GM12878 (cell line): ENCODE data around the gene C11orf65. TPM values are rescaled to one million over a fixed set of nuclear protein-coding genes. Genes with fewer than 3 reads are reported as not detected.

Experiments used
- polyA plus RNA-seq, 11 experiments: library from polyadenylated mRNA; depleted of rRNA in 4 of 11; unstranded in 6 of 11; stranded (reverse) in 5 of 11; fragments of >200 nt; fragmentation: Nextera tagmentation in 4 of 11; fragmentation: Illumina TruSeq in 1 of 11; extraction: Ambion mirVana in 4 of 11; extraction: Trizol in 1 of 11; gene quantifications; 1 replicate in 1 of 11; 2 replicates in 10 of 11; pipeline versions ENCODE4 v1.2.1 to v1.2.3, GENCODE V29; 2011 to 2016; ENCODE audit warnings: inconsistent platforms in 2 of 11, missing spikeins in 2 of 11, low read depth in 1 of 11
- total RNA-seq, 4 experiments: library from RNA; depleted of rRNA in 3 of 4; stranded (reverse); fragments of >200 nt in 3 of 4; fragmentation: Illumina TruSeq in 1 of 4; extraction: Trizol in 1 of 4; gene quantifications; 2 replicates each; pipeline versions ENCODE4 v1.2.1 to v1.2.3, GENCODE V29; 2013 to 2021

The C11orf65 gene
- total and polyA plus RNA-seq, 10 of the 15 experiments (the other 5 are each of a cell fraction or from before 2014, with no cell fraction given), result 0.71 to 2.0 (median 1.2) TPM

Other genes with a start within 250 kb of the C11orf65 start
- gene NPAT, start 244.9 kb downstream of the C11orf65 start, total RNA-seq (2014; rRNA removed), result 17.9 and 19.9 TPM in 2 replicates
- gene NPAT, start 244.9 kb downstream of the C11orf65 start, total RNA-seq (2014; rRNA removed; fragmentation: Illumina TruSeq; extraction: Trizol), result 31.6 and 32.8 TPM in 2 replicates
- gene NPAT, start 244.9 kb downstream of the C11orf65 start, total RNA-seq (2021), result 21.1 and 22.7 TPM in 2 replicates
- 19.4 and 27.1 TPM in 2 replicates for gene NPAT, start 244.9 kb downstream of the C11orf65 start, polyA plus RNA-seq (2011; rRNA removed)
- 22.7 and 26.4 TPM in 2 replicates for gene NPAT, start 244.9 kb downstream of the C11orf65 start, polyA plus RNA-seq (2014; fragmentation: Illumina TruSeq; extraction: Trizol)
- gene NPAT, start 244.9 kb downstream of the C11orf65 start, polyA plus RNA-seq (2014; fragmentation: Nextera tagmentation; extraction: Ambion mirVana), result 1 to 10 TPM; 7.5 to 9.8 TPM
- gene NPAT, start 244.9 kb downstream of the C11orf65 start, polyA plus RNA-seq (2014; rRNA removed), result 13.5 and 15.7 TPM in 2 replicates
- gene NPAT, start 244.9 kb downstream of the C11orf65 start, polyA plus RNA-seq (2016; fragmentation: Nextera tagmentation; extraction: Ambion mirVana), result 10 to 100 TPM; 20.9 to 23.7 TPM
- 56.1 and 57.5 TPM in 2 replicates for gene ATM, start 244.5 kb downstream of the C11orf65 start, total RNA-seq (2014; rRNA removed)
- gene ATM, start 244.5 kb downstream of the C11orf65 start, total RNA-seq (2014; rRNA removed; fragmentation: Illumina TruSeq; extraction: Trizol), result 84.6 and 91.5 TPM in 2 replicates
- gene ATM, start 244.5 kb downstream of the C11orf65 start, total RNA-seq (2021), result 53.7 and 58.4 TPM in 2 replicates
- 90.7 and 168 TPM in 2 replicates for gene ATM, start 244.5 kb downstream of the C11orf65 start, polyA plus RNA-seq (2011; rRNA removed)
- 45.0 and 70.6 TPM in 2 replicates for gene ATM, start 244.5 kb downstream of the C11orf65 start, polyA plus RNA-seq (2014; fragmentation: Illumina TruSeq; extraction: Trizol)
- 10 to 100 TPM; 10.0 to 10.5 TPM for gene ATM, start 244.5 kb downstream of the C11orf65 start, polyA plus RNA-seq (2014; fragmentation: Nextera tagmentation; extraction: Ambion mirVana)
- gene ATM, start 244.5 kb downstream of the C11orf65 start, polyA plus RNA-seq (2014; rRNA removed), result 26.8 and 35.5 TPM in 2 replicates
- gene ATM, start 244.5 kb downstream of the C11orf65 start, polyA plus RNA-seq (2016; fragmentation: Nextera tagmentation; extraction: Ambion mirVana), result 10 to 100 TPM; 14.6 to 19.5 TPM
- 11.8 and 15.2 TPM in 2 replicates for gene POGLUT3, start 30.9 kb upstream of the C11orf65 start, total RNA-seq (2014; rRNA removed)
- gene POGLUT3, start 30.9 kb upstream of the C11orf65 start, total RNA-seq (2014; rRNA removed; fragmentation: Illumina TruSeq; extraction: Trizol), result 15.9 and 16.0 TPM in 2 replicates
- 11.3 and 12.4 TPM in 2 replicates for gene POGLUT3, start 30.9 kb upstream of the C11orf65 start, total RNA-seq (2021)
- 21.5 and 27.4 TPM in 2 replicates for gene POGLUT3, start 30.9 kb upstream of the C11orf65 start, polyA plus RNA-seq (2011; rRNA removed)
- gene POGLUT3, start 30.9 kb upstream of the C11orf65 start, polyA plus RNA-seq (2014; fragmentation: Illumina TruSeq; extraction: Trizol), result 18.3 and 24.0 TPM in 2 replicates
- gene POGLUT3, start 30.9 kb upstream of the C11orf65 start, polyA plus RNA-seq (2014; fragmentation: Nextera tagmentation; extraction: Ambion mirVana), result 1 to 10 TPM; 3.7 to 5.4 TPM
- gene POGLUT3, start 30.9 kb upstream of the C11orf65 start, polyA plus RNA-seq (2014; rRNA removed), result 11.7 and 13.6 TPM in 2 replicates
- gene POGLUT3, start 30.9 kb upstream of the C11orf65 start, polyA plus RNA-seq (2016; fragmentation: Nextera tagmentation; extraction: Ambion mirVana), result 10 to 100 TPM; 12.8 to 13.0 TPM
- gene EXPH5, start 126.2 kb upstream of the C11orf65 start, total RNA-seq (2014; rRNA removed), result 6.6 and 8.5 TPM in 2 replicates
- gene EXPH5, start 126.2 kb upstream of the C11orf65 start, total RNA-seq (2014; rRNA removed; fragmentation: Illumina TruSeq; extraction: Trizol), result 8.1 and 8.3 TPM in 2 replicates
- 9.2 and 11.1 TPM in 2 replicates for gene EXPH5, start 126.2 kb upstream of the C11orf65 start, total RNA-seq (2021)
- 8.6 and 10.3 TPM in 2 replicates for gene EXPH5, start 126.2 kb upstream of the C11orf65 start, polyA plus RNA-seq (2011; rRNA removed)
- 2.4 and 2.9 TPM in 2 replicates for gene EXPH5, start 126.2 kb upstream of the C11orf65 start, polyA plus RNA-seq (2014; fragmentation: Illumina TruSeq; extraction: Trizol)
- gene EXPH5, start 126.2 kb upstream of the C11orf65 start, polyA plus RNA-seq (2014; fragmentation: Nextera tagmentation; extraction: Ambion mirVana), result 1 to 10 TPM in 1 of 2 experiments, under 1 TPM in 1; 0.69 to 4.8 TPM
- 2.2 and 2.7 TPM in 2 replicates for gene EXPH5, start 126.2 kb upstream of the C11orf65 start, polyA plus RNA-seq (2014; rRNA removed)
- 1 to 10 TPM; 2.9 to 3.8 TPM for gene EXPH5, start 126.2 kb upstream of the C11orf65 start, polyA plus RNA-seq (2016; fragmentation: Nextera tagmentation; extraction: Ambion mirVana)
- 32.3 and 36.3 TPM in 2 replicates for gene DDX10, start 197.5 kb upstream of the C11orf65 start, total RNA-seq (2014; rRNA removed)
- gene DDX10, start 197.5 kb upstream of the C11orf65 start, total RNA-seq (2014; rRNA removed; fragmentation: Illumina TruSeq; extraction: Trizol), result 51.2 and 53.0 TPM in 2 replicates
- 46.1 and 46.9 TPM in 2 replicates for gene DDX10, start 197.5 kb upstream of the C11orf65 start, total RNA-seq (2021)
- 43.4 and 45.9 TPM in 2 replicates for gene DDX10, start 197.5 kb upstream of the C11orf65 start, polyA plus RNA-seq (2011; rRNA removed)
- gene DDX10, start 197.5 kb upstream of the C11orf65 start, polyA plus RNA-seq (2014; fragmentation: Illumina TruSeq; extraction: Trizol), result 51.5 and 57.6 TPM in 2 replicates
- gene DDX10, start 197.5 kb upstream of the C11orf65 start, polyA plus RNA-seq (2014; fragmentation: Nextera tagmentation; extraction: Ambion mirVana), result 10 to 100 TPM; 20.9 to 31.5 TPM
- gene DDX10, start 197.5 kb upstream of the C11orf65 start, polyA plus RNA-seq (2014; rRNA removed), result 28.6 and 28.7 TPM in 2 replicates
- 10 to 100 TPM; 30.5 to 30.7 TPM for gene DDX10, start 197.5 kb upstream of the C11orf65 start, polyA plus RNA-seq (2016; fragmentation: Nextera tagmentation; extraction: Ambion mirVana)